Ovary (tissue), 3 donors: ENCODE results near the gene TPH2.

ENCODE experiments used
- EP300 ChIP-seq: sonication (generic); formaldehyde crosslinking; IDR thresholded peaks from one replicate; pipeline ENCODE4 v1.6.1; 2017; ENCODE audit warnings: antibody characterized with exemption
- POLR2A ChIP-seq: fragments of 450-650 bp; IDR thresholded peaks from one replicate; pipeline ENCODE4 v1.6.1; 2017; ENCODE audit warnings: antibody characterized with exemption, mild to moderate bottlenecking, moderate library complexity
- TF ChIP-seq, protein P1 (sequence below), 3 donors: fragments of 450-650 bp in 2 of 3; fragments of 200-600 bp in 1 of 3; IDR thresholded peaks; one replicate each; pipeline versions ENCODE4 v1.5.1 to v1.8.0; 2016 to 2022; ENCODE audit warnings: antibody characterized with exemption in 3 of 3, mild to moderate bottlenecking in 1 of 3
- donor health status: DM: no; HTN: no; CAD: no.

DNA sequence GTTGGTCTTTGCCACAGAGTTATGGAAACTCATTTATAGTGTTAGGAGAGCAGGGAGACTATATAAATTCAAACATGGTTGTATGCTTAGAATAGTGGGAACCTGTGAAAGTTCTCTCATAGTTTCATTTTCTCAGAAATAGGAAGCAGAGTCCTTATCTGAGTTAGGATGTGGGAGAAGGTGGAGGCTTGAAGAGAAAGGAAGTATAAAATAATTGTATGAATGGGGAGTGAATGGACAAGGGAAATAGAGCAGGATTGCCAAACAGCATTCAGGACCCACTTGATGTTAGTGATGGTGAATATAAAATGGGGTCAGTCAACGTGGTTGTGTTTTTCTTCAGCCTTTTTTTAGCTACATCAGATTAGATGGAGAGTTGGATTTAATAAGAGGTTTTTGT lies 34.0 kb upstream of the TPH2 start:
- TF ChIP-seq, protein P1, sequence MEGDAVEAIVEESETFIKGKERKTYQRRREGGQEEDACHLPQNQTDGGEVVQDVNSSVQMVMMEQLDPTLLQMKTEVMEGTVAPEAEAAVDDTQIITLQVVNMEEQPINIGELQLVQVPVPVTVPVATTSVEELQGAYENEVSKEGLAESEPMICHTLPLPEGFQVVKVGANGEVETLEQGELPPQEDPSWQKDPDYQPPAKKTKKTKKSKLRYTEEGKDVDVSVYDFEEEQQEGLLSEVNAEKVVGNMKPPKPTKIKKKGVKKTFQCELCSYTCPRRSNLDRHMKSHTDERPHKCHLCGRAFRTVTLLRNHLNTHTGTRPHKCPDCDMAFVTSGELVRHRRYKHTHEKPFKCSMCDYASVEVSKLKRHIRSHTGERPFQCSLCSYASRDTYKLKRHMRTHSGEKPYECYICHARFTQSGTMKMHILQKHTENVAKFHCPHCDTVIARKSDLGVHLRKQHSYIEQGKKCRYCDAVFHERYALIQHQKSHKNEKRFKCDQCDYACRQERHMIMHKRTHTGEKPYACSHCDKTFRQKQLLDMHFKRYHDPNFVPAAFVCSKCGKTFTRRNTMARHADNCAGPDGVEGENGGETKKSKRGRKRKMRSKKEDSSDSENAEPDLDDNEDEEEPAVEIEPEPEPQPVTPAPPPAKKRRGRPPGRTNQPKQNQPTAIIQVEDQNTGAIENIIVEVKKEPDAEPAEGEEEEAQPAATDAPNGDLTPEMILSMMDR (IDR thresholded peaks at IDR 0.05) = no peak
- TF ChIP-seq POLR2A (no peak), EP300 (no peak)
